Gastrocnemius medialis (tissue), 4 donors: ENCODE measurements around the gene GSTP1.

Experiments
- POLR2A ChIP-seq, 2 donors: fragments of 450-650 bp; IDR thresholded peaks; one replicate each; pipeline ENCODE4 v1.6.1; 2017; ENCODE audit warnings: antibody characterized with exemption in 2 of 2, mild to moderate bottlenecking in 2 of 2, moderate library complexity in 2 of 2
- TF ChIP-seq, protein P1 (sequence below), 5 experiments: fragments of 450-650 bp in 3 of 5; fragments of 200-600 bp in 2 of 5; sonication (generic) in 2 of 5; IDR thresholded peaks in 4 of 5; conservative IDR thresholded peaks in 1 of 5; 1 replicate in 4 of 5; 2 replicates in 1 of 5; pipeline ENCODE4 v1.5.1; 2016 to 2019; ENCODE audit warnings: antibody characterized with exemption in 5 of 5, mild to moderate bottlenecking in 3 of 5, moderate library complexity in 3 of 5

GRCh38 chr11:67613960-67614715 lies 30.5 kb downstream of the GSTP1 start:
- TF ChIP-seq, protein P1, sequence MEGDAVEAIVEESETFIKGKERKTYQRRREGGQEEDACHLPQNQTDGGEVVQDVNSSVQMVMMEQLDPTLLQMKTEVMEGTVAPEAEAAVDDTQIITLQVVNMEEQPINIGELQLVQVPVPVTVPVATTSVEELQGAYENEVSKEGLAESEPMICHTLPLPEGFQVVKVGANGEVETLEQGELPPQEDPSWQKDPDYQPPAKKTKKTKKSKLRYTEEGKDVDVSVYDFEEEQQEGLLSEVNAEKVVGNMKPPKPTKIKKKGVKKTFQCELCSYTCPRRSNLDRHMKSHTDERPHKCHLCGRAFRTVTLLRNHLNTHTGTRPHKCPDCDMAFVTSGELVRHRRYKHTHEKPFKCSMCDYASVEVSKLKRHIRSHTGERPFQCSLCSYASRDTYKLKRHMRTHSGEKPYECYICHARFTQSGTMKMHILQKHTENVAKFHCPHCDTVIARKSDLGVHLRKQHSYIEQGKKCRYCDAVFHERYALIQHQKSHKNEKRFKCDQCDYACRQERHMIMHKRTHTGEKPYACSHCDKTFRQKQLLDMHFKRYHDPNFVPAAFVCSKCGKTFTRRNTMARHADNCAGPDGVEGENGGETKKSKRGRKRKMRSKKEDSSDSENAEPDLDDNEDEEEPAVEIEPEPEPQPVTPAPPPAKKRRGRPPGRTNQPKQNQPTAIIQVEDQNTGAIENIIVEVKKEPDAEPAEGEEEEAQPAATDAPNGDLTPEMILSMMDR (IDR thresholded peaks at IDR 0.05 in 4 of 5, conservative IDR thresholded peaks at IDR 0.05 in 1 of 5) = peak; percentile 49 to 79 (median 74)
- no peak for TF ChIP-seq POLR2A (IDR thresholded peaks at IDR 0.05)
